Activated CD8-positive, alpha-beta T cell treated with anti-CD3 and anti-CD28 coated beads for 36 hours (primary cell): Measurements from ENCODE around the gene PDE6D. TPM values are rescaled to one million over a fixed set of nuclear protein-coding genes. Genes with fewer than 3 reads are reported as not detected.
A peak's percentile ranks its signal among the peaks of the same experiment; 100 is the strongest.

Experiments
- ATAC-seq: fragments of 200-7000 bp; cut with Tn5 transposase; one replicate; pipeline ENCODE4 v1.10.0; 2021; ENCODE audit warnings: mild to moderate bottlenecking, moderate library complexity
- CTCF ChIA-PET: fragments of 350-600 bp; sonication (Branson Sonifier 250); formaldehyde crosslinking; loops from one replicate; lab custom pipeline; 2021; ENCODE audit warnings: antibody characterized with exemption; lab: Charles Lee
- POLR2A ChIA-PET: fragments of 350-600 bp; sonication (Branson Sonifier 250); formaldehyde crosslinking; loops from one replicate; lab custom pipeline; 2021; ENCODE audit warnings: antibody characterized with exemption; lab: Charles Lee
- DNase-seq: peaks from one replicate; pipeline ENCODE4 v3.0.0-alpha.2; 2020
- H3K27ac Mint-ChIP-seq: one replicate; pipeline ENCODE4 v1.8.0; 2021; ENCODE audit warnings: mild to moderate bottlenecking, mixed read lengths
- H3K27me3 Mint-ChIP-seq: one replicate; pipeline ENCODE4 v1.8.0; 2021; ENCODE audit warnings: mixed read lengths
- H3K36me3 Mint-ChIP-seq: one replicate; pipeline ENCODE4 v1.8.0; 2021; ENCODE audit warnings: low read depth, mixed read lengths
- H3K4me1 Mint-ChIP-seq: one replicate; pipeline ENCODE4 v1.8.0; 2021; ENCODE audit warnings: low read depth, mixed read lengths
- H3K4me3 Mint-ChIP-seq: one replicate; pipeline ENCODE4 v1.8.0; 2021; ENCODE audit warnings: mild to moderate bottlenecking, moderate library complexity, mixed read lengths
- H3K9me3 Mint-ChIP-seq: one replicate; pipeline ENCODE4 v1.8.0; 2021; ENCODE audit warnings: mixed read lengths
- intact Hi-C: fragments of 100-400 bp; cut with micrococcal nuclease; formaldehyde crosslinking; loops from one replicate; pipeline ENCODE4 v1.10.0; 2022
- total RNA-seq, 2 experiments: library from RNA; stranded (reverse); gene quantifications; one replicate each; pipeline ENCODE4 v1.2.3, GENCODE V29; 2021
- TF ChIP-seq, protein P1 (sequence below): fragments of 200-600 bp; IDR thresholded peaks from one replicate; pipeline ENCODE4 v1.8.0; 2022; ENCODE audit warnings: antibody characterized with exemption, mild to moderate bottlenecking

The PDE6D gene
- total RNA-seq, 2 experiments from 2014 or later: 22.8 to 23.5 TPM

DNA sequence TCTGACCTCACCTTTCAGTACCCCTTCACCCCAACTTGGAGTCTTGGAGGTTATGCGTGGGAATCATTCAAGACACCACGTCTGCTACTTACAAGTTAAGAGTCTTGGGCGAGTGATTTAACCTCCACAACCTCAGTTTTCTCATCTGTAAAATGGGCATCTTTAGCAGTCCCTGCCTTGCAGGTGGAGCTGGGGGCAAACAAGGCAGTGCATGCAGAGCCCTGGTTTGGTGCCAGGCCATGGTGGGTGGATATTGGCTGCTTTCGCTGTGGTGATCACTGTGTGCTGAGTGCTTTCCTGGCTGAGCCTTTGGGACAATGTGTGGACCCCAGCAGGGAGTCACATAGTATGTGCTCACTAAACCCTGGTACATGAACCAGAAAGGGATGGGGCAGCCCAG lies 93.1 kb downstream of the PDE6D start:
- CTCF ChIA-PET: interaction anchor here (0.8 to 11.1 kb wide), 8 partner anchors 11 to 98 kb away, joined by 3 to 176 read pairs (median 14); partner anchors contain the start of genes COPS7B and PTMA
- intact Hi-C loops: no loop called here
- POLR2A ChIA-PET: interaction anchor here (0.8 to 2.1 kb wide), 5 partner anchors 13 to 26 kb away, joined by 3 to 10 read pairs (median 6); partner anchors contain the start of gene PTMA
- H3K27ac Mint-ChIP-seq: no peak overlapping the region
- no peak for ATAC-seq
- TF ChIP-seq, protein P1, sequence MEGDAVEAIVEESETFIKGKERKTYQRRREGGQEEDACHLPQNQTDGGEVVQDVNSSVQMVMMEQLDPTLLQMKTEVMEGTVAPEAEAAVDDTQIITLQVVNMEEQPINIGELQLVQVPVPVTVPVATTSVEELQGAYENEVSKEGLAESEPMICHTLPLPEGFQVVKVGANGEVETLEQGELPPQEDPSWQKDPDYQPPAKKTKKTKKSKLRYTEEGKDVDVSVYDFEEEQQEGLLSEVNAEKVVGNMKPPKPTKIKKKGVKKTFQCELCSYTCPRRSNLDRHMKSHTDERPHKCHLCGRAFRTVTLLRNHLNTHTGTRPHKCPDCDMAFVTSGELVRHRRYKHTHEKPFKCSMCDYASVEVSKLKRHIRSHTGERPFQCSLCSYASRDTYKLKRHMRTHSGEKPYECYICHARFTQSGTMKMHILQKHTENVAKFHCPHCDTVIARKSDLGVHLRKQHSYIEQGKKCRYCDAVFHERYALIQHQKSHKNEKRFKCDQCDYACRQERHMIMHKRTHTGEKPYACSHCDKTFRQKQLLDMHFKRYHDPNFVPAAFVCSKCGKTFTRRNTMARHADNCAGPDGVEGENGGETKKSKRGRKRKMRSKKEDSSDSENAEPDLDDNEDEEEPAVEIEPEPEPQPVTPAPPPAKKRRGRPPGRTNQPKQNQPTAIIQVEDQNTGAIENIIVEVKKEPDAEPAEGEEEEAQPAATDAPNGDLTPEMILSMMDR: no peak
- no peaks in the 10 kb centered on the region for H3K36me3 Mint-ChIP-seq
- DNase-seq: no peak
- H3K27me3 Mint-ChIP-seq: peaks cover 2% of the 10 kb centered on the region
- H3K9me3 Mint-ChIP-seq: no peaks in the 10 kb centered on the region
- H3K4me1 Mint-ChIP-seq: peaks cover 8% of the 10 kb centered on the region
- peak overlapping the region; percentile 1 for H3K4me3 Mint-ChIP-seq

DNA sequence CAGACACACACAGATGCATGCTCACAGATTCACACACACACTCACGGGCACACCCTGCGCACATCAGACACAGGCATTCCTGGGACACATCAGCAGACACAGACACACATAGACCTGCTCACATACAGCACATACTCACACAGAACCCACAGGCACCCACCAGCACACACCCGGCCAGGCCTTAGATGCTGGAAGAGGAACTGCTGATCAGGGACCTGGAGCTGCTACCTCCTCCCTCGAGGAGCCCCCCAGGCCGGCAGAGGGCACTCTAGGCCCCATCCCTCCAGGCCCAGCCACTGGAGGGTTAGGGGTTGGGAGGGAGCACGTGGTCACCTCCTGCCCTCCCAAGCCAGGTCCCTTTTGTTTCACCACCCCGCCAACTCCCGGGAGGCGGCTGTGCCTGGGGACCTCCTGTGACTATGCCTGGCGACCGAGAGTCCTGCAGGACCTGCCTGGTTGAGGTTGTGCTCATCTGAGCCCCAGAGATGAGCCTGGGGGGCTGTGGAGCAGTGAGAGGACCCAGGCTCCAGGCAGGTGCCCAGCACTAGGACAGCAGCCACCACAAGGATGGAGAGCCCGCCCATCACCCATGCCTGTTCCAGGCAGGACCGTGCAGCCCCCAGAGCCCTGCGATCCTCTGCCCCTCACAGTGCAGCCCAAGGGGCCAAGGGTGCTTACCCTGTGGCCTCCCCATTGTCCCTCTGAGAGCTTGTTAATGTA lies 93.8 kb downstream of the PDE6D start:
- Mint-ChIP-seq H3K4me3 (peak overlapping the region; percentile 1), H3K27me3 (peaks cover 7% of the 10 kb centered on the region), H3K4me1 (peaks cover 8% of the 10 kb centered on the region), H3K36me3 (no peaks in the 10 kb centered on the region), H3K9me3 (no peaks in the 10 kb centered on the region), H3K27ac (no peak overlapping the region)
- peak; percentile 93 for ATAC-seq
- TF ChIP-seq, protein P1: peak; percentile 71
- ChIA-PET CTCF (interaction anchor here (0.7 to 11.1 kb wide), 11 partner anchors 10 to 99 kb away, joined by 3 to 176 read pairs (median 4); partner anchors contain the start of genes COPS7B and PTMA), POLR2A (interaction anchor here (1.4 to 5.6 kb wide), 4 partner anchors 21 to 27 kb away, joined by 6 to 55 read pairs (median 8); partner anchors contain the start of gene PTMA)
- intact Hi-C loops: no loop called here
- peak; percentile 79 for DNase-seq

GRCh38 chr2:231686192-231687100 lies 94.6 kb downstream of the PDE6D start:
- CTCF ChIA-PET: interaction anchor here (0.7 to 11.1 kb wide), 9 partner anchors 9 to 77 kb away, joined by 3 to 176 read pairs (median 6); partner anchors contain the start of gene PTMA
- DNase-seq: no peak
- Mint-ChIP-seq H3K4me3 (peak overlapping the region; percentile 1), H3K9me3 (no peaks in the 10 kb centered on the region), H3K36me3 (no peaks in the 10 kb centered on the region), H3K27me3 (peaks cover 15% of the 10 kb centered on the region), H3K27ac (no peak overlapping the region), H3K4me1 (peaks cover 8% of the 10 kb centered on the region)
- TF ChIP-seq, protein P1: no peak
- intact Hi-C loops: no loop called here
- no peak for ATAC-seq
- POLR2A ChIA-PET: interaction anchor here (5.6 kb wide), 1 partner anchor 22 kb away, joined by 55 read pairs; the partner anchor contains the start of gene PTMA

DNA sequence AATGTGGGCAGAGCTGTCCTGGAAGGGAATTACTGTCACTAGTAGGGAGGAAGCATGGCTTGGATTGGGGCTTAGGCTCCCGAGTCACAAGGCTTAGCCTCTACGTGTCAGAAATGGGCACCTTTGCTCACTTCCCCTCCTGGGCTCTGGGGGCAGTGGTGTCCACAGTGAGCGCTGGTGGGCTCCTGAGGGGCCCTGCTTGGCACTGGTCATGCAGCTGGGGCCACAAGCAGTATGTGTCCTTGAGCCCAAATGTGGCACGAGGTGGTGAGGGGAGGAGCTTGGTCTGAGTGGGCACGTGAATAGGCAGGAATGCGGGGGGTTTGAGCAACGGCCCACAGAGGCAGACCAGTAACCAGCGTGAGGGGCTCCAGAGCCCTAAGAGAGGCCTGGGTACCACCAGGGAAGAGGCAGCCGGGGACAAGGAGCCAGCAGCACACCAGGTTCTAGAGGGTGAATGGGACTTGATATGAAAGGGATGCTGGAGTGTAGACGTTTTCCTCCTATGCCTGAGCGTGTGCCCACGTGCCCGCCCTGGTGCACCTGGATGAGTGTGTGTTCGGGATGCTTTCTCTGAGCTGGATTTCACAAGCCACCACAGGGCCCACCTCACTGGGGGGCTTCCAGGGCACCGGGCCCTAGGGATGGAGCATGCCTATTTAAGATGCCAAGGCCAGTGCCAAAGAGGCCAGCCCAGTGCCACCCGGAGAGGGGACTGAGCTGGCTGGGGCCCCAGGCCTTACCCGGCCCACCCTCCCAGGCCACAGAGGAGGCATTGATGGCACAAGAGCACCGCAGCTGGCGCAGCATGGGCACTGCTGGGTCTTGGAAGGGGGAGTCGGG lies 95.5 kb downstream of the PDE6D start:
- intact Hi-C loops: no loop called here

More for the DNA sequence above, 95.5 kb downstream of the PDE6D start:
- H3K36me3 Mint-ChIP-seq: no peaks in the 10 kb centered on the region
- TF ChIP-seq, protein P1: peak; percentile 26
- ATAC-seq (peak; percentile 26), DNase-seq (peak; percentile 38)
- no peak overlapping the region for H3K4me3 Mint-ChIP-seq
- no peaks in the 10 kb centered on the region for H3K9me3 Mint-ChIP-seq
- ChIA-PET POLR2A (interaction anchor here (0.5 to 5.6 kb wide), 5 partner anchors 14 to 222 kb away, joined by 3 to 55 read pairs (median 9); partner anchors contain the start of gene PTMA), CTCF (interaction anchor here (0.9 to 11.1 kb wide), 8 partner anchors 8 to 87 kb away, joined by 3 to 176 read pairs (median 6); partner anchors contain the start of gene PTMA)
- H3K27ac Mint-ChIP-seq: peak overlapping the region; percentile 13
- peaks cover 16% of the 10 kb centered on the region for H3K27me3 Mint-ChIP-seq
- H3K4me1 Mint-ChIP-seq: peaks cover 8% of the 10 kb centered on the region
